Breast epithelium (tissue), 3 donors: Measurements from ENCODE around the gene SLC15A2.

Experiments
- POLR2A ChIP-seq: fragments of 450-650 bp; IDR thresholded peaks from one replicate; pipeline ENCODE4 v1.6.1; 2016; ENCODE audit warnings: antibody characterized with exemption, mild to moderate bottlenecking, moderate library complexity
- POLR2AphosphoS5 ChIP-seq, 3 donors: sonication (generic); formaldehyde crosslinking; IDR thresholded peaks; one replicate each; pipeline ENCODE4 v1.6.1; 2017; ENCODE audit warnings: antibody characterized with exemption in 3 of 3

GRCh38 chr3:121970047-121970446 is 75.8 kb downstream of the SLC15A2 start:
- TF ChIP-seq POLR2A: no peak
- TF ChIP-seq POLR2AphosphoS5 (IDR thresholded peaks at IDR 0.05): no peak
